ENCODE measurements around the gene CFAP58. TPM values are rescaled to one million over a fixed set of nuclear protein-coding genes. Genes with fewer than 3 reads are reported as not detected.
"Not testable (repeated sequence)": the region's sequence is repeated elsewhere in the genome, so short reads cannot be mapped to it uniquely, and the experiment has no call there.

CFAP58 gene
- total RNA-seq, 2 experiments from 2014 or later, result 0.34 to 0.41 TPM

- Mint-ChIP-seq H3K27me3 (peaks cover 18% of the 10 kb centered on the region), H3K9me3 (no peaks in the 10 kb centered on the region), H3K27ac (no peak overlapping the region), H3K4me3 (no peak overlapping the region), H3K36me3 (no peaks in the 10 kb centered on the region), H3K4me1 (peaks cover 8% of the 10 kb centered on the region)
- no peak for DNase-seq
Observed at GRCh38 chr10:104445359-104445758, 91.7 kb downstream of the CFAP58 start.

- Mint-ChIP-seq H3K27ac (no peak overlapping the region), H3K9me3 (no peaks in the 10 kb centered on the region), H3K4me1 (peaks cover 8% of the 10 kb centered on the region), H3K4me3 (no peak overlapping the region), H3K27me3 (peaks cover 22% of the 10 kb centered on the region), H3K36me3 (no peaks in the 10 kb centered on the region)
- DNase-seq, result no peak
Observed at GRCh38 chr10:104446151-104446550, 92.5 kb downstream of the CFAP58 start.

GRCh38 chr10:104447331-104447730, 93.7 kb downstream of the CFAP58 start:
- Mint-ChIP-seq H3K4me1 (peaks cover 5% of the 10 kb centered on the region), H3K9me3 (no peaks in the 10 kb centered on the region), H3K27ac (no peak overlapping the region), H3K36me3 (no peaks in the 10 kb centered on the region), H3K27me3 (peaks cover 23% of the 10 kb centered on the region), H3K4me3 (no peak overlapping the region)
- DNase-seq, result no peak

- no peak overlapping the region for H3K27ac Mint-ChIP-seq
- H3K36me3 Mint-ChIP-seq, result no peaks in the 10 kb centered on the region
- H3K27me3 Mint-ChIP-seq, result peaks cover 27% of the 10 kb centered on the region
- H3K9me3 Mint-ChIP-seq, result no peaks in the 10 kb centered on the region
- H3K4me1 Mint-ChIP-seq, result peaks cover 5% of the 10 kb centered on the region
- H3K4me3 Mint-ChIP-seq, result no peak overlapping the region
- no peak for DNase-seq
Observed at GRCh38 chr10:104447906-104448305, 94.3 kb downstream of the CFAP58 start.

- no peak for DNase-seq
- Mint-ChIP-seq H3K9me3 (no peaks in the 10 kb centered on the region), H3K4me1 (peaks cover 5% of the 10 kb centered on the region), H3K4me3 (no peak overlapping the region), H3K27ac (no peak overlapping the region), H3K36me3 (no peaks in the 10 kb centered on the region), H3K27me3 (peaks cover 27% of the 10 kb centered on the region)
Observed at GRCh38 chr10:104449391-104449790, 95.8 kb downstream of the CFAP58 start.

- no peak overlapping the region for H3K4me3 Mint-ChIP-seq
- no peak for DNase-seq
- no peak overlapping the region for H3K27ac Mint-ChIP-seq
- H3K9me3 Mint-ChIP-seq, result no peaks in the 10 kb centered on the region
- H3K36me3 Mint-ChIP-seq, result no peaks in the 10 kb centered on the region
- H3K4me1 Mint-ChIP-seq, result peaks cover under 1% of the 10 kb centered on the region
- peaks cover 29% of the 10 kb centered on the region for H3K27me3 Mint-ChIP-seq
Observed at GRCh38 chr10:104450490-104450889, 96.9 kb downstream of the CFAP58 start.

- DNase-seq, result no peak
- Mint-ChIP-seq H3K36me3 (no peaks in the 10 kb centered on the region), H3K9me3 (no peaks in the 10 kb centered on the region), H3K4me3 (no peak overlapping the region), H3K4me1 (no peaks in the 10 kb centered on the region), H3K27me3 (peaks cover 32% of the 10 kb centered on the region), H3K27ac (no peak overlapping the region)
Observed at GRCh38 chr10:104450954-104451353, 97.3 kb downstream of the CFAP58 start.

- Mint-ChIP-seq H3K9me3 (no peaks in the 10 kb centered on the region), H3K4me3 (no peak overlapping the region)
- DNase-seq, result no peak
Observed at GRCh38 chr10:104452977-104453376, 99.3 kb downstream of the CFAP58 start.

GRCh38 chr10:104456802-104457542, 103.3 kb downstream of the CFAP58 start:
- Mint-ChIP-seq H3K27ac (no peak overlapping the region), H3K4me1 (peaks cover 3% of the 10 kb centered on the region), H3K4me3 (no peak overlapping the region), H3K27me3 (peaks cover 30% of the 10 kb centered on the region), H3K36me3 (no peaks in the 10 kb centered on the region), H3K9me3 (no peaks in the 10 kb centered on the region)
- DNase-seq, result no peak

More at GRCh38 chr10:104452977-104453376, 99.3 kb downstream of the CFAP58 start:
- Mint-ChIP-seq H3K36me3 (no peaks in the 10 kb centered on the region), H3K27me3 (peaks cover 28% of the 10 kb centered on the region), H3K27ac (no peak overlapping the region), H3K4me1 (peaks cover 3% of the 10 kb centered on the region)

GRCh38 chr10:104457543-104457828, 103.9 kb downstream of the CFAP58 start:
- DNase-seq, result no peak
- Mint-ChIP-seq H3K4me3 (no peak overlapping the region), H3K27me3 (peaks cover 32% of the 10 kb centered on the region), H3K4me1 (peaks cover 3% of the 10 kb centered on the region), H3K27ac (no peak overlapping the region), H3K36me3 (no peaks in the 10 kb centered on the region), H3K9me3 (no peaks in the 10 kb centered on the region)

- H3K4me3 Mint-ChIP-seq, H3K36me3 Mint-ChIP-seq, H3K4me1 Mint-ChIP-seq, DNase-seq, H3K9me3 Mint-ChIP-seq, H3K27ac Mint-ChIP-seq: not testable (repeated sequence)
- peaks cover 30% of the 10 kb centered on the region for H3K27me3 Mint-ChIP-seq
Observed at GRCh38 chr10:104465575-104465974, 111.9 kb downstream of the CFAP58 start.

GRCh38 chr10:104468818-104469217, 115.2 kb downstream of the CFAP58 start:
- not testable (repeated sequence) for H3K4me3 Mint-ChIP-seq, H3K9me3 Mint-ChIP-seq, H3K27ac Mint-ChIP-seq, DNase-seq, H3K36me3 Mint-ChIP-seq, H3K4me1 Mint-ChIP-seq
- H3K27me3 Mint-ChIP-seq, result peaks cover 12% of the 10 kb centered on the region

GRCh38 chr10:104472505-104472904, 118.9 kb downstream of the CFAP58 start:
- no peak overlapping the region for H3K27ac Mint-ChIP-seq
- no peaks in the 10 kb centered on the region for H3K9me3 Mint-ChIP-seq
- no peak for DNase-seq
- H3K36me3 Mint-ChIP-seq, result no peaks in the 10 kb centered on the region
- H3K27me3 Mint-ChIP-seq, result peaks cover 8% of the 10 kb centered on the region
- H3K4me3 Mint-ChIP-seq, result no peak overlapping the region
- no peaks in the 10 kb centered on the region for H3K4me1 Mint-ChIP-seq

GRCh38 chr10:104472957-104473745, 119.5 kb downstream of the CFAP58 start:
- no peak overlapping the region for H3K4me3 Mint-ChIP-seq
- H3K27me3 Mint-ChIP-seq, result peaks cover 8% of the 10 kb centered on the region
- H3K9me3 Mint-ChIP-seq, result no peaks in the 10 kb centered on the region
- DNase-seq, result no peak
- H3K4me1 Mint-ChIP-seq, result no peaks in the 10 kb centered on the region
- no peak overlapping the region for H3K27ac Mint-ChIP-seq
- H3K36me3 Mint-ChIP-seq, result no peaks in the 10 kb centered on the region

GRCh38 chr10:104478380-104478779, 124.7 kb downstream of the CFAP58 start:
- H3K4me3 Mint-ChIP-seq, result no peak overlapping the region
- H3K27ac Mint-ChIP-seq, result no peak overlapping the region
- no peaks in the 10 kb centered on the region for H3K9me3 Mint-ChIP-seq
- no peaks in the 10 kb centered on the region for H3K36me3 Mint-ChIP-seq
- no peak for DNase-seq
- H3K27me3 Mint-ChIP-seq, result peaks cover 9% of the 10 kb centered on the region
- peaks cover 3% of the 10 kb centered on the region for H3K4me1 Mint-ChIP-seq

All from activated naive CD8-positive, alpha-beta T cell treated with anti-CD3 and anti-CD28 coated beads for 36 hours (primary cell).